Activated naive CD4-positive, alpha-beta T cell (primary cell): ENCODE results near the gene PRSS35.
"Not testable (repeated sequence)": the region's sequence is repeated elsewhere in the genome, so short reads cannot be mapped to it uniquely, and the experiment has no call there.

Source experiments
- DNase-seq, 4 experiments: peaks; one replicate each; lab custom pipeline; 2025; lab: John Stamatoyannopoulos, UW

Gene PRSS35

GRCh38 chr6:83518816-83519480, 6.6 kb downstream of the PRSS35 start:
- no peak for DNase-seq

GRCh38 chr6:83536034-83536646, 23.8 kb downstream of the PRSS35 start:
- DNase-seq: peak in 1 of 4 experiments; percentile 3

- DNase-seq: no peak
Observed at GRCh38 chr6:83536647-83537589, 24.6 kb downstream of the PRSS35 start.

- no peak for DNase-seq
Observed at GRCh38 chr6:83539678-83540077, 27.3 kb downstream of the PRSS35 start.

GRCh38 chr6:83546636-83547035, 34.3 kb downstream of the PRSS35 start:
- no peak for DNase-seq

- DNase-seq: not testable (repeated sequence)
Observed at GRCh38 chr6:83550482-83550881, 38.1 kb downstream of the PRSS35 start.

GRCh38 chr6:83551748-83552147, 39.4 kb downstream of the PRSS35 start:
- not testable (repeated sequence) for DNase-seq

- DNase-seq: no peak
Observed at GRCh38 chr6:83556871-83557270, 44.5 kb downstream of the PRSS35 start.

GRCh38 chr6:83558975-83559374, 46.6 kb downstream of the PRSS35 start:
- DNase-seq: no peak

- not testable (repeated sequence) for DNase-seq
Observed at GRCh38 chr6:83571663-83572185, 59.4 kb downstream of the PRSS35 start.

GRCh38 chr6:83574783-83575182, 62.4 kb downstream of the PRSS35 start:
- DNase-seq: no peak
